H9 (cell line): ENCODE data around the gene HES4. TPM values are rescaled to one million over a fixed set of nuclear protein-coding genes. Genes with fewer than 3 reads are reported as not detected.

ENCODE experiments used
- DNase-seq: peaks from one replicate; pipeline ENCODE4 v3.0.0-alpha.2; 2017
- H2AFZ ChIP-seq: one replicate; pipeline ENCODE4 v1.6.1; 2013; ENCODE audit warnings: mild to moderate bottlenecking, low read length, control low read depth, moderate library complexity
- H2AK5ac ChIP-seq: 2 replicates; pipeline ENCODE4 v1.6.1; 2013; ENCODE audit warnings: low read length, control low read depth, mixed read lengths; ENCODE audit not compliant: insufficient read length
- H2BK120ac ChIP-seq: one replicate; pipeline ENCODE4 v1.6.1; 2013; ENCODE audit warnings: low read depth, mild to moderate bottlenecking, low read length, control low read depth, inconsistent platforms; ENCODE audit not compliant: poor library complexity, severe bottlenecking
- H2BK12ac ChIP-seq: 2 replicates; pipeline ENCODE4 v1.6.1; 2013; ENCODE audit warnings: low read length, control low read depth, mixed read lengths, low read depth; ENCODE audit not compliant: insufficient read length
- H2BK15ac ChIP-seq: 2 replicates; pipeline ENCODE4 v1.6.1; 2013; ENCODE audit warnings: low read depth, low read length, control low read depth
- H2BK20ac ChIP-seq: one replicate; pipeline ENCODE4 v1.6.1; 2013; ENCODE audit warnings: low read depth, mild to moderate bottlenecking, low read length, control low read depth, inconsistent platforms; ENCODE audit not compliant: poor library complexity, severe bottlenecking
- H2BK5ac ChIP-seq: 2 replicates; pipeline ENCODE4 v1.6.1; 2013; ENCODE audit warnings: low read length, control low read depth, mixed read lengths; ENCODE audit not compliant: insufficient read length
- H3K14ac ChIP-seq: 2 replicates; pipeline ENCODE4 v1.6.1; 2013; ENCODE audit warnings: low read length, control low read depth; ENCODE audit not compliant: insufficient read depth
- H3K18ac ChIP-seq: 2 replicates; pipeline ENCODE4 v1.6.1; 2013; ENCODE audit warnings: low read depth, mild to moderate bottlenecking, mixed read lengths, low read length, control low read depth; ENCODE audit not compliant: insufficient read length
- H3K23ac ChIP-seq: 2 replicates; pipeline ENCODE4 v1.6.1; 2013; ENCODE audit warnings: low read length, control low read depth, mixed read lengths, low read depth; ENCODE audit not compliant: insufficient read length
- H3K23me2 ChIP-seq: 2 replicates; pipeline ENCODE4 v1.6.1; 2013; ENCODE audit warnings: low read depth, mild to moderate bottlenecking, mixed read lengths, low read length, control low read depth; ENCODE audit not compliant: insufficient read length, poor library complexity, severe bottlenecking
- H3K27ac ChIP-seq: 2 replicates; pipeline ENCODE4 v1.5.1; 2013; ENCODE audit warnings: low read length, control low read depth, mixed read lengths, low read depth; ENCODE audit not compliant: insufficient read length
- H3K27me3 ChIP-seq: 2 replicates; pipeline ENCODE4 v1.6.1; 2013; ENCODE audit warnings: low read length, control low read depth, inconsistent platforms; ENCODE audit not compliant: insufficient read depth
- H3K4ac ChIP-seq: 2 replicates; pipeline ENCODE4 v1.6.1; 2013; ENCODE audit warnings: low read depth, mild to moderate bottlenecking, control low read depth, inconsistent platforms, low read length, moderate library complexity
- H3K4me1 ChIP-seq: 2 replicates; pipeline ENCODE4 v1.6.1; 2013; ENCODE audit warnings: low read length, control low read depth, inconsistent platforms; ENCODE audit not compliant: insufficient read depth
- H3K4me2 ChIP-seq: 2 replicates; pipeline ENCODE4 v1.6.1; 2013; ENCODE audit warnings: low read length, control low read depth, mixed read lengths; ENCODE audit not compliant: insufficient read length, insufficient read depth
- H3K56ac ChIP-seq: 2 replicates; pipeline ENCODE4 v1.6.1; 2013; ENCODE audit warnings: low read depth, mild to moderate bottlenecking, mixed read lengths, low read length, control low read depth; ENCODE audit not compliant: insufficient read length
- H3K79me1 ChIP-seq: 2 replicates; pipeline ENCODE4 v1.6.1; 2013; ENCODE audit warnings: low read depth, mild to moderate bottlenecking, moderate library complexity, low read length, control low read depth, inconsistent platforms; ENCODE audit not compliant: insufficient read depth, poor library complexity, severe bottlenecking
- H3K79me2 ChIP-seq: 2 replicates; pipeline ENCODE4 v1.6.1; 2013; ENCODE audit warnings: low read length, control low read depth, inconsistent platforms; ENCODE audit not compliant: insufficient read depth
- H3K9ac ChIP-seq: 2 replicates; pipeline ENCODE4 v1.6.1; 2013; ENCODE audit warnings: low read length, control low read depth, mixed read lengths; ENCODE audit not compliant: insufficient read length; ENCODE audit errors: extremely low read depth
- H3K9me3 ChIP-seq: one replicate; pipeline ENCODE4 v1.6.1; 2013; ENCODE audit warnings: low read depth, low read length, inconsistent platforms; ENCODE audit not compliant: control insufficient read depth
- H3T11ph ChIP-seq: one replicate; pipeline ENCODE4 v1.6.1; 2013; ENCODE audit warnings: mild to moderate bottlenecking, low read length, control low read depth, inconsistent platforms
- H4K20me1 ChIP-seq: one replicate; pipeline ENCODE4 v1.6.1; 2013; ENCODE audit not compliant: control insufficient read depth, insufficient read length, insufficient read depth
- H4K5ac ChIP-seq: 2 replicates; pipeline ENCODE4 v1.6.1; 2013; ENCODE audit warnings: low read depth, mild to moderate bottlenecking, mixed read lengths, low read length, control low read depth; ENCODE audit not compliant: insufficient read length
- H4K8ac ChIP-seq: replicated peaks from 2 replicates; pipeline ENCODE4 v1.6.1; 2013; ENCODE audit warnings: low read length, control low read depth, mixed read lengths, low read depth; ENCODE audit not compliant: insufficient read length
- H4K91ac ChIP-seq: 2 replicates; pipeline ENCODE4 v1.6.1; 2013; ENCODE audit warnings: low read depth, mild to moderate bottlenecking, moderate library complexity, mixed read lengths, low read length, control low read depth; ENCODE audit not compliant: insufficient read length
- H3K27ac Mint-ChIP-seq, 3 experiments: 2 replicates in 2 of 3; 3 replicates in 1 of 3; pipeline ENCODE4 v1.8.0; 2020 to 2021; ENCODE audit warnings: mixed read lengths in 3 of 3, mild to moderate bottlenecking in 1 of 3, moderate library complexity in 1 of 3
- H3K27me3 Mint-ChIP-seq: 2 replicates; pipeline ENCODE4 v1.8.0; 2021; ENCODE audit warnings: low read depth, mild to moderate bottlenecking, moderate library complexity, mixed read lengths
- H3K36me3 Mint-ChIP-seq, 3 experiments: 2 replicates in 2 of 3; 3 replicates in 1 of 3; pipeline ENCODE4 v1.8.0; 2020 to 2021; ENCODE audit warnings: low read depth in 3 of 3, mixed read lengths in 3 of 3; ENCODE audit not compliant: insufficient read depth in 1 of 3
- H3K4me1 Mint-ChIP-seq, 2 experiments: 2 replicates each; pipeline ENCODE4 v1.8.0; 2020; ENCODE audit warnings: mixed read lengths in 2 of 2
- H3K4me3 Mint-ChIP-seq, 2 experiments: 2 replicates in 1 of 2; 3 replicates in 1 of 2; pipeline ENCODE4 v1.8.0; 2020 to 2021; ENCODE audit warnings: mild to moderate bottlenecking in 2 of 2, mixed read lengths in 2 of 2, moderate library complexity in 1 of 2
- H3K9me3 Mint-ChIP-seq, 2 experiments: 2 replicates in 1 of 2; 3 replicates in 1 of 2; pipeline ENCODE4 v1.8.0; 2020; ENCODE audit warnings: mild to moderate bottlenecking in 2 of 2, mixed read lengths in 2 of 2, moderate library complexity in 1 of 2
- CTCF ChIP-seq: fragments of 200-600 bp; sonication (generic); conservative IDR thresholded peaks from 3 replicates; pipeline ENCODE4 v1.8.0; 2021; ENCODE audit warnings: antibody characterized with exemption, mild to moderate bottlenecking
- WGBS: extraction: QIAGEN DNeasy Blood & Tissue Kit; methylation state at CpG from one replicate; pipeline ENCODE4 v1.1.7; 2013; ENCODE audit warnings: missing lambda C conversion rate, low lambda C conversion rate, mixed read lengths; ENCODE audit not compliant: insufficient read length; ENCODE audit errors: extremely low coverage; 5-methylcytosine and 5-hydroxymethylcytosine counted together
- total RNA-seq: library from RNA; stranded (reverse); gene quantifications from 2 replicates; pipeline ENCODE4 v1.2.1, GENCODE V29; 2021

HES4 gene
- total RNA-seq, 1 experiment from 2014 or later = 4.0 TPM

- peaks cover 8 to 47% (median 40%) of the 10 kb centered on the region in 3 experiments for H3K36me3 Mint-ChIP-seq
- Histone ChIP-seq H2AK5ac (no peak overlapping the region), H2BK20ac (no peak overlapping the region), H3K4ac (no peak overlapping the region), H3T11ph (no peak overlapping the region), H3K79me1 (no peaks in the 10 kb centered on the region), H3K27me3 (no peaks in the 10 kb centered on the region; the same call in 1 of the 2 replicates), H3K4me2 (no peak overlapping the region), H3K23me2 (peaks cover 4% of the 10 kb centered on the region), H4K91ac (no peak overlapping the region), H4K5ac (no peak overlapping the region), H2BK12ac (no peak overlapping the region), H3K4me1 (no peaks in the 10 kb centered on the region), H3K14ac (no peak overlapping the region), H3K56ac (no peak overlapping the region), H4K8ac (no peak overlapping the region), H3K27ac (no peak overlapping the region), H2BK5ac (no peak overlapping the region), H2BK120ac (no peak overlapping the region), H3K9ac (no peak overlapping the region), H2BK15ac (no peak overlapping the region), H3K9me3 (no peaks in the 10 kb centered on the region), H3K23ac (no peak overlapping the region), H3K79me2 (no peaks in the 10 kb centered on the region), H3K18ac (no peak overlapping the region), H2AFZ (no peak overlapping the region), H4K20me1 (peaks cover 3% of the 10 kb centered on the region)
- H3K4me3 Mint-ChIP-seq = no peak overlapping the region
- no peak for TF ChIP-seq CTCF
- no peak for DNase-seq
- no peak overlapping the region for H3K27ac Mint-ChIP-seq
- WGBS = no CpG with 5 or more reads among the region's 33 CpGs
- H3K9me3 Mint-ChIP-seq = no peaks in the 10 kb centered on the region; a peak in 1 of 5 replicates
- H3K27me3 Mint-ChIP-seq = peaks cover 13% of the 10 kb centered on the region
- peaks cover 4 to 9% of the 10 kb centered on the region in 2 experiments for H3K4me1 Mint-ChIP-seq
These were observed 44.0 kb upstream of the HES4 start for GRCh38 chr1:1043921-1044320.
